CD8-positive, alpha-beta memory T cell (primary cell): ENCODE data around the gene SLC30A5. TPM values are rescaled to one million over a fixed set of nuclear protein-coding genes. Genes with fewer than 3 reads are reported as not detected.

Experiments used
- polyA plus RNA-seq: library from polyadenylated mRNA; unstranded; fragments of 300-500 nt; fragmentation: Illumina TruSeq; gene quantifications from one replicate; pipeline ENCODE4 v1.2.3, GENCODE V29; 2021
- total RNA-seq, 2 experiments: library from RNA; stranded (reverse); gene quantifications; one replicate each; pipeline ENCODE4 v1.2.3, GENCODE V29; 2021

Gene SLC30A5
- total and polyA plus RNA-seq, 3 experiments from 2014 or later = 32.4 to 68.0 (median 67.0) TPM

Other genes starting within 250 kb of the SLC30A5 start
- 100 to 1,000 TPM; 110 to 120 TPM for gene CCNB1, start 73.1 kb downstream of the SLC30A5 start, total RNA-seq
- 2.1 TPM for gene CCNB1, start 73.1 kb downstream of the SLC30A5 start, polyA plus RNA-seq
- gene CENPH, start 95.6 kb downstream of the SLC30A5 start, total RNA-seq = 10 to 100 TPM; 49.6 to 51.2 TPM
- gene CENPH, start 95.6 kb downstream of the SLC30A5 start, polyA plus RNA-seq = 8.5 TPM
- gene CDK7, start 140.9 kb downstream of the SLC30A5 start, total RNA-seq = 10 to 100 TPM; 40.8 to 44.8 TPM
- gene CDK7, start 140.9 kb downstream of the SLC30A5 start, polyA plus RNA-seq = 23.8 TPM
- 1 to 10 TPM; 8.5 to 9.0 TPM for gene CCDC125, start 238.8 kb downstream of the SLC30A5 start, total RNA-seq
- 6.1 TPM for gene CCDC125, start 238.8 kb downstream of the SLC30A5 start, polyA plus RNA-seq